WERI-Rb-1 (cell line): ENCODE data around the gene E4F1.
A peak's percentile ranks its signal among the peaks of the same experiment; 100 is the strongest.

Source experiments
- DNase-seq: peaks from one replicate; pipeline ENCODE4 v3.0.0-alpha.2; 2020
- H3K27ac ChIP-seq: fragments of 250-450 bp; sonication (Bioruptor Pico); 2 replicates; pipeline ENCODE4 v1.5.1; 2020; ENCODE audit warnings: mild to moderate bottlenecking, moderate library complexity
- H3K27me3 ChIP-seq: fragments of 250-450 bp; sonication (Bioruptor Pico); 2 replicates; pipeline ENCODE4 v1.5.1; 2021; ENCODE audit warnings: mild to moderate bottlenecking, low read depth, moderate library complexity; ENCODE audit not compliant: insufficient read depth, severe bottlenecking
- H3K36me3 ChIP-seq: fragments of 250-450 bp; sonication (Bioruptor Pico); 2 replicates; pipeline ENCODE4 v1.5.1; 2020; ENCODE audit warnings: mild to moderate bottlenecking, moderate library complexity
- H3K4me3 ChIP-seq: 2 replicates; pipeline ENCODE4 v1.5.1; 2011; ENCODE audit warnings: low read depth, mild to moderate bottlenecking, control low read depth, low read length
- H3K9me3 ChIP-seq: fragments of 250-450 bp; sonication (Bioruptor Pico); 2 replicates; pipeline ENCODE4 v1.5.1; 2021; ENCODE audit warnings: mild to moderate bottlenecking, moderate library complexity; ENCODE audit not compliant: severe bottlenecking
- TF ChIP-seq, protein P1 (sequence below): IDR thresholded peaks from 2 replicates; pipeline ENCODE4 v1.5.1; 2011; ENCODE audit warnings: low read depth, mild to moderate bottlenecking, control low read depth, inconsistent platforms, low read length

The E4F1 gene

DNA sequence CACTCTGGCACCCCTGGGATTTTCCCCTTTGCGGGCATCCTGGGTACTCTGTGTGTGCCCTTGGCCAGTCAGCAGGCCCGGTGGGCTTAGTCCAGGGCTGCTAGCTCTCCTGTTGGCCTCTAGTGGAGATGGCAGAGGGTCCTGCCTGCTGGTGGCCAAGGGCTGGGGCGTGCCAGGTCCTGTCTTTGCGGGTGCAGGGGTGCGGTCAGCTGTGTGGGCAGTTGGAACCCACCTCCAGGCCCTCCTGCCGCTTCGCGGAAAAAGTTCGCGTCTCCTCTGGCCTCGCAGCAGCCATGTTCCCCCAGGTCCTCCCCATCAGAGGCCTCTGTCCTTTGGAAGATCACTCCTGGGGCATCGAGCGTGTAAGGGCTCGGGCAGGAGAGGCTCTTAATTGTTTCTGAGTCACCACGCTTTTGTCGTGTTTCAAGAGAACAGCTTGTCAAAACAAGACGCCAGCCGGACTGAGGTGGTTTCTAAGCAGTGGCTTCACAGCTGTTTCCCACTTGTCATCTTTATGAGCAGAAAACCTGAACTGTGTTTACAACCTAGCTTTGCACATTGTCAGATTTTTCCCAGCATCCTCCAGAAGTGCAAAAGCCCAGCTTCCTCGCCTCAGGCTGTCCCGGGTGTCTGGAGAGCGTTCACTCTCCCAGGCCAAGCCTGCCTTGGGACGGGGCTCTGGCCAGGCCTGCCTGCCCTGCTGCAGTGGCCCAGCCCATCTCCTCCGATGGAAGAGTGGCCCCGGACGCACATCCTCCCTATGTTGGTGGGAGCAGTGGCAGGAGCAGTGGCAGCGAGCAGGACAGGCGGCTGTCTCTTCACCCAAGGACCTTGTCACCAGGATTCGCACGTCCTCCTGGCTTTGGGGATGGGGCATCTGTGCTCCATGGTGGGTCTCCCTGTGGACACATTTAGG, 7.9 kb downstream of the E4F1 start:
- Histone ChIP-seq H3K36me3 (peaks cover 94% of the 10 kb centered on the region), H3K4me3 (no peak overlapping the region), H3K9me3 (no peaks in the 10 kb centered on the region), H3K27me3 (no peaks in the 10 kb centered on the region), H3K27ac (0 out of 2 replicates have a peak overlapping the region, but pooled peaks have one; percentile 0)
- TF ChIP-seq, protein P1, sequence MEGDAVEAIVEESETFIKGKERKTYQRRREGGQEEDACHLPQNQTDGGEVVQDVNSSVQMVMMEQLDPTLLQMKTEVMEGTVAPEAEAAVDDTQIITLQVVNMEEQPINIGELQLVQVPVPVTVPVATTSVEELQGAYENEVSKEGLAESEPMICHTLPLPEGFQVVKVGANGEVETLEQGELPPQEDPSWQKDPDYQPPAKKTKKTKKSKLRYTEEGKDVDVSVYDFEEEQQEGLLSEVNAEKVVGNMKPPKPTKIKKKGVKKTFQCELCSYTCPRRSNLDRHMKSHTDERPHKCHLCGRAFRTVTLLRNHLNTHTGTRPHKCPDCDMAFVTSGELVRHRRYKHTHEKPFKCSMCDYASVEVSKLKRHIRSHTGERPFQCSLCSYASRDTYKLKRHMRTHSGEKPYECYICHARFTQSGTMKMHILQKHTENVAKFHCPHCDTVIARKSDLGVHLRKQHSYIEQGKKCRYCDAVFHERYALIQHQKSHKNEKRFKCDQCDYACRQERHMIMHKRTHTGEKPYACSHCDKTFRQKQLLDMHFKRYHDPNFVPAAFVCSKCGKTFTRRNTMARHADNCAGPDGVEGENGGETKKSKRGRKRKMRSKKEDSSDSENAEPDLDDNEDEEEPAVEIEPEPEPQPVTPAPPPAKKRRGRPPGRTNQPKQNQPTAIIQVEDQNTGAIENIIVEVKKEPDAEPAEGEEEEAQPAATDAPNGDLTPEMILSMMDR = no peak
- DNase-seq = no peak

DNA sequence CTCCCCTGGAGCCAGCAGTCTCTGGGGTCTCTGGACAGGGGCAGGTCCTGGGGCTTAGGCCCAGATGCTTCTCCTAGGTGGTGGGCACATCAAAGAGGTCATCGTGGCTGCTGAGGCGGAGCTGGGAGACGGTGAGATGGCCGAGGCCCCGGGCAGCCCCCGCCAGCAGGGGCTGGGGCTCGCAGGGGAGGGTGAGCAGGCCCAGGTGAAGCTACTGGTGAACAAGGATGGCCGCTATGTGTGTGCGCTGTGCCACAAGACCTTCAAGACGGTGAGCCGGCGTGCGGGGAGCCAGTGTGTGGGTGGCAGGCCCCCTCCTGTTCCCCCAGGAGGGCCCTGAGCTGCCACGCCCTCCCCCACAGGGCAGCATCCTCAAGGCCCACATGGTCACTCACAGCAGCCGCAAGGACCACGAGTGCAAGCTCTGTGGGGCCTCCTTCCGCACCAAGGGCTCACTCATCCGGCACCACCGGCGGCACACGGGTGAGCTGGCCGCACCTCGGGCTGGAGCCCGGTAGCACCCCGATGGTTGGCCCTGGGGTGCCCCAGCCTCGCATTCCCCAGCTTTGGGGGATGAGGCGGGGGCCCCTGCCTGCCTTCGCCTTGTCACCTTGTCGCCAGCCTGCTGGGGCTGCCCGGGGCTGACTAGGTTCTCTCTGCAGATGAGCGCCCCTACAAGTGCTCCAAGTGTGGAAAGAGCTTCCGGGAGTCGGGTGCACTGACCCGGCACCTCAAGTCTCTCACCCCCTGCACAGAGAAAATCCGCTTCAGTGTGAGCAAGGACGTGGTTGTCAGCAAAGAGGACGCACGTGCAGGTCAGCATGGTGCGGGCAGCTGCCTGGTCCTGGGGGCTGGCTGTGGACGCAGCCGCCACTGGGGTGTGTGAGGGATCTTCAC, 9.0 kb downstream of the E4F1 start:
- Histone ChIP-seq H3K9me3 (no peaks in the 10 kb centered on the region), H3K4me3 (no peak overlapping the region), H3K27ac (no peak overlapping the region; the same call in 1 of the 2 replicates), H3K27me3 (no peaks in the 10 kb centered on the region), H3K36me3 (peaks cover 92% of the 10 kb centered on the region)
- TF ChIP-seq, protein P1 = no peak
- DNase-seq = no peak

DNA sequence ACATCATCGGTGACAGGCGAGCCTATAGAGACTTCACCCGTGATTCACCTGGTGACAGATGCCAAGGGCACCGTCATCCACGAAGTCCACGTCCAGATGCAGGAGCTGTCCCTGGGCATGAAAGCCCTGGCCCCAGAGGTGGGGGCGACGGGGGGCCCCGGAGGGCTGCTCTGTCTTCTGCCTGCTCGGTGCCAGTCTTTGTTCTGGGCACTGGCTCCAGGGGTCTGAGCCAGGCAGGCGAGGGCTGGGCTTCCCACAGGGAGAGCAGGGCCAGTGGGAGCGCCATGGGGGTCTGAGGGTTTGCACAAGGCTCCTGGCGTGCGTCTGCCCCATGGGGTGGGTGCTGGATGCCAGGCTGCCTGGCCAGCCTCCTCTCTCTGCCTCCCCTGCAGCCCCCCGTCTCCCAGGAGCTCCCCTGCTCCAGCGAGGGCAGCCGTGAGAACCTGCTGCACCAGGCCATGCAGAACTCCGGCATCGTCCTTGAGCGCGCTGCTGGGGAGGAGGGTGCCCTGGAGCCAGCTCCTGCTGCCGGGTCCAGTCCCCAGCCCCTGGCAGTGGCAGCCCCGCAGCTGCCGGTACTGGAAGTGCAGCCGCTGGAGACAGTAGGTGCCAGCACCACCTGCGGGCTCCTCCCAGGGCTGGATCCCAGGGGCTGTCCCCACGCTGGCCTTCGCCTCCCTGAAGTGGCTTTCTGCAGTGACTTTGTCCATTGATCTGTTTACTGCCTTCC, 9.8 kb downstream of the E4F1 start:
- Histone ChIP-seq H3K27ac (peak overlapping the region; percentile 31; the same call in 1 of the 2 replicates), H3K9me3 (no peaks in the 10 kb centered on the region), H3K36me3 (peaks cover 95% of the 10 kb centered on the region), H3K4me3 (no peak overlapping the region), H3K27me3 (no peaks in the 10 kb centered on the region)
- no peak for DNase-seq
- TF ChIP-seq, protein P1 = no peak

DNA sequence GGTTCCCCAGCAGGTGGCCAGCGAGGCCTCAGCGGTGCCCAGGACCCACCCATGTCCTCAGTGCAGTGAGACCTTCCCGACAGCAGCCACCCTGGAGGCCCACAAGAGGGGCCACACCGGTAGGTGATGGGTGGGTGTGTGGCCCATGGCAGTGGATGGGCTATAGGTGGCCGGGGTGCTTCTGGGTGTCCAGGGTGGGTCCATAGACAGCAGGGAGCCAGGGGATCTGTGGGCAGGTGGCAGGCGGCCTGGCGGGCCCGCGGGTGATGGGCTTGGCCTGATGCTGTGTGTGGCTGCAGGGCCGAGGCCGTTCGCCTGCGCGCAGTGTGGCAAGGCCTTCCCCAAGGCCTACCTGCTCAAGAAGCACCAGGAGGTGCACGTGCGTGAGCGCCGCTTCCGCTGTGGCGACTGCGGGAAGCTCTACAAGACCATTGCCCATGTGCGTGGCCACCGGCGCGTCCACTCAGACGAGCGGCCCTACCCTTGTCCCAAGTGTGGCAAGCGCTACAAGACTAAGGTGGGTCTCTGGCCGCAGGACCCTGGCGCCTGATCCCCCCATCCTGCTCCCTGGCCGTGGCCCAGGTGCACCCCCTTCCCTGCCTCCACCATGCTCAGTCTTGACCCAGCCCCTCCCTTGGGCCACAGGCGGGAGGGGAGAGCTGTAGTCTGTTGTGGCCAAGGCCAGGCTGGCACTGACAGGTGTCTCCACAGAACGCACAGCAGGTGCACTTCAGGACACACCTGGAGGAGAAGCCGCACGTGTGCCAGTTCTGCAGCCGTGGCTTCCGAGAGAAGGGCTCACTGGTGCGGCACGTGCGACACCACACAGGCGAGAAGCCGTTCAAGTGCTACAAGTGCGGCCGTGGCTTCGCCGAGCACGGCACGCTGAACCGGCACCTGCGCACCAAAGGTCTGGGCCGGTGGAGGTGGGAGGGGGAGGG, 10.8 kb downstream of the E4F1 start:
- Histone ChIP-seq H3K27ac (peak overlapping the region; percentile 31; the same call in 1 of the 2 replicates), H3K27me3 (no peaks in the 10 kb centered on the region), H3K4me3 (no peak overlapping the region), H3K36me3 (peaks cover 93% of the 10 kb centered on the region), H3K9me3 (no peaks in the 10 kb centered on the region)
- DNase-seq = no peak
- TF ChIP-seq, protein P1 = no peak

DNA sequence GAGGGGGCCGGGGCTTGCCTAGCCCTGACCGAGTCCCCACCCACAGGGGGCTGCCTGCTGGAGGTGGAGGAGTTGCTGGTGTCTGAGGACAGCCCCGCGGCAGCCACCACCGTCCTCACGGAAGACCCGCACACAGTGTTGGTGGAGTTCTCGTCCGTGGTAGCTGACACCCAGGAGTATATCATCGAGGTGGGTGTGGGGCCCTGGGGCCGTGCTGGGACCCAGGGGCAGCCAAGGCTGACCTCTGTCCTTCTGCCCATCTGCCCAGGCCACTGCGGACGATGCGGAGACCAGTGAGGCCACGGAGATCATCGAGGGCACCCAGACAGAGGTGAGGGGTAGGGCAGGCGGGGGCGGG, 11.4 kb downstream of the E4F1 start:
- peaks cover 93% of the 10 kb centered on the region for H3K36me3 ChIP-seq
- TF ChIP-seq, protein P1 = no peak

More for the DNA sequence above, 11.4 kb downstream of the E4F1 start:
- no peak overlapping the region for H3K27ac ChIP-seq
- no peaks in the 10 kb centered on the region for H3K27me3 ChIP-seq
- DNase-seq = no peak
- no peak overlapping the region for H3K4me3 ChIP-seq
- no peaks in the 10 kb centered on the region for H3K9me3 ChIP-seq
